ENCODE measurements around the gene SBNO1.

The SBNO1 gene

DNA sequence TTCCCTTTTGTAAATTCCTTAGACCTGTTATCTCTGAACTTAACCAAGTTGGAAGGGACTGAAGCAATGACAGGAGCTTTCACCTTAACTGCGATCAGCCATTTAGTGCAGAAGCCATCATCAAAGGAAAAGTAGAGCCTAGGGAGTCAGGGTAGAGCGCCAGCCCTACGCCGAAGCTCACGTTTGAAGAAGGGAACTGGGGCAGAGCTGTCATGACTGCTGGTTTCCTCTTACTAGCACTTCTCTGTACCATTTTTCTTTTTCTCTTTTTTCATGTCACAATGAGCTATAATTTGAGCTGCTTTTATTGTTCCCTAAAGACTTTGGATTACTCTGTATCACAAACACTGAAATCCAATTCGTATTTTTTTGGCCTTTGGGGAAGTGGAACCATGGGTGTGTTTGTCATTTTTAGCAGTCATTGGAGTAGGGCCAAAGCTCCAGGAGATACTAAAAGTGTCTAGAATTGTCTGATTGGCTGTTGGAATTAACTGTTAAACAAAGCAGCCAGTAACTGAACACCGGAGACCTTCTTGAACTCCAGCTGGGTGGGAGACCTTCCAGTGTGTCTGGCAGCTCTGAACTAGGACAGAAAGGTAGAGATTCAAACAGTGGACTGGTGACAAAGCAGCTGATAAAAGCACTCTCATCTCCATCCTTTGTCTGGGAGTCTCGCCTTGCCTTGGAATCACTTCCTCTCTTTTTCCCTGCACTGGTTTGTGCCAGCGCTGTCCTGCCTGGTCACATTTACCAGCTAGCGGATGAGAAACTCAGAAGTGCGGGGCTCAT is 122.3 kb downstream of the SBNO1 start:
- no peak for DNase-seq

Data from NCI-H2171 (cell line).